Chondrocyte (in vitro differentiated cells): Measurements from ENCODE around the gene IWS1. TPM values are rescaled to one million over a fixed set of nuclear protein-coding genes. Genes with fewer than 3 reads are reported as not detected.
"Not testable (repeated sequence)": the region's sequence is repeated elsewhere in the genome, so short reads cannot be mapped to it uniquely, and the experiment has no call there.

Experiments used
- DNase-seq: peaks from one replicate; pipeline ENCODE4 v3.0.0; 2021; ENCODE audit warnings: mixed read lengths, low spot score
- H3K27ac Mint-ChIP-seq: one replicate; pipeline ENCODE4 v1.8.0; 2021; ENCODE audit warnings: mild to moderate bottlenecking, moderate library complexity, mixed read lengths; ENCODE audit not compliant: unreplicated experiment
- H3K27me3 Mint-ChIP-seq: 2 replicates; pipeline ENCODE4 v1.8.0; 2021; ENCODE audit warnings: low read depth, mixed read lengths
- H3K36me3 Mint-ChIP-seq: 2 replicates; pipeline ENCODE4 v1.8.0; 2021; ENCODE audit warnings: low read depth, mixed read lengths
- H3K4me1 Mint-ChIP-seq: 2 replicates; pipeline ENCODE4 v1.8.0; 2021; ENCODE audit warnings: low read depth, mild to moderate bottlenecking, mixed read lengths
- H3K4me3 Mint-ChIP-seq: one replicate; pipeline ENCODE4 v1.8.0; 2021; ENCODE audit warnings: mild to moderate bottlenecking, moderate library complexity, mixed read lengths; ENCODE audit not compliant: unreplicated experiment
- H3K9me3 Mint-ChIP-seq: 2 replicates; pipeline ENCODE4 v1.8.0; 2021; ENCODE audit warnings: low read depth, mixed read lengths
- total RNA-seq: library from RNA; stranded (reverse); gene quantifications from 3 replicates; pipeline ENCODE4 v1.2.1, GENCODE V29; 2021
- TF ChIP-seq, protein P1 (sequence below): fragments of 200-600 bp; sonication (generic); IDR thresholded peaks from 2 replicates; pipeline ENCODE4 v1.5.0; 2021; ENCODE audit warnings: antibody characterized with exemption, mild to moderate bottlenecking, moderate library complexity

Gene IWS1
- total RNA-seq, 1 donor from 2014 or later: 37.4 TPM

DNA sequence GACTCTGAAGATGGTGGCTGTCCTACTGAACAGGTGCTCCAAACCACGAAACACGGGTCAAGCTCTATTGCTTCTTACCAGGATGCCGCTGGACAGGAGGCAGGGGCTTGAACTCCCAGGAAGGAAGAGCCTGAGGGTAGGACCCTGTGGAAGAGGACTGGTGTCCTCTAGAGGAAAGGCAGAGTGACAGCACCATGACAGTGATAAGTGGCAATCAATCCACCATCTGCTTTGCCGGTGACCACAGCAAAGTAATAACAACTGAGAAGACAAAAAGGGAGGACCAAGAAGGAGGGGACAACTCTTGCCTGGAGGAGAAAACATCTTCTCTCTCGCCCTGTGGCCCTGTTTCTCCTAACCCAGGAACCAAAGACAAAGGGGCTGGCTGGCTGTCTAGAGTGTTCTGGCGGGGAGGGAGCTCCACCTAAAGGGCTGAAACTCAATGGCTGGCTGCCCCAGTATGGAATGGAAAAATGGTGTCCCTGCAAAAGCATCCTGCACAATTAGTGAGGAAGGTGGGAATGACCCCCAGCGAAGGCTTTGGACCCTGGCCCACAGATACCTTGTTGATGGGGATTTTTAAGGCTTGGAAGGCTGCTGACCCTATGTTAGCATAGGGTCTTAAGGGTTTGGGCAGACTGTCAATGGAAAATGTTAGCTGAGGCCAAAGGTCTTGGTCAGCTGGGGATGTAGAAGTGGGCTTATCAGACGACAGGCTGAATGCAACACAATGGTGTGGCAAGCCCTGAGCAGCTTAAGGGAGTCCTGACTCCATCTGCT lies 72.7 kb downstream of the IWS1 start:
- no peak for DNase-seq
- Mint-ChIP-seq H3K9me3 (no peaks in the 10 kb centered on the region), H3K4me3 (no peak overlapping the region), H3K27ac (no peak overlapping the region), H3K4me1 (peaks cover 12% of the 10 kb centered on the region), H3K36me3 (peaks cover 14% of the 10 kb centered on the region), H3K27me3 (no peaks in the 10 kb centered on the region)
- TF ChIP-seq, protein P1, sequence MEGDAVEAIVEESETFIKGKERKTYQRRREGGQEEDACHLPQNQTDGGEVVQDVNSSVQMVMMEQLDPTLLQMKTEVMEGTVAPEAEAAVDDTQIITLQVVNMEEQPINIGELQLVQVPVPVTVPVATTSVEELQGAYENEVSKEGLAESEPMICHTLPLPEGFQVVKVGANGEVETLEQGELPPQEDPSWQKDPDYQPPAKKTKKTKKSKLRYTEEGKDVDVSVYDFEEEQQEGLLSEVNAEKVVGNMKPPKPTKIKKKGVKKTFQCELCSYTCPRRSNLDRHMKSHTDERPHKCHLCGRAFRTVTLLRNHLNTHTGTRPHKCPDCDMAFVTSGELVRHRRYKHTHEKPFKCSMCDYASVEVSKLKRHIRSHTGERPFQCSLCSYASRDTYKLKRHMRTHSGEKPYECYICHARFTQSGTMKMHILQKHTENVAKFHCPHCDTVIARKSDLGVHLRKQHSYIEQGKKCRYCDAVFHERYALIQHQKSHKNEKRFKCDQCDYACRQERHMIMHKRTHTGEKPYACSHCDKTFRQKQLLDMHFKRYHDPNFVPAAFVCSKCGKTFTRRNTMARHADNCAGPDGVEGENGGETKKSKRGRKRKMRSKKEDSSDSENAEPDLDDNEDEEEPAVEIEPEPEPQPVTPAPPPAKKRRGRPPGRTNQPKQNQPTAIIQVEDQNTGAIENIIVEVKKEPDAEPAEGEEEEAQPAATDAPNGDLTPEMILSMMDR: peak; percentile 66

DNA sequence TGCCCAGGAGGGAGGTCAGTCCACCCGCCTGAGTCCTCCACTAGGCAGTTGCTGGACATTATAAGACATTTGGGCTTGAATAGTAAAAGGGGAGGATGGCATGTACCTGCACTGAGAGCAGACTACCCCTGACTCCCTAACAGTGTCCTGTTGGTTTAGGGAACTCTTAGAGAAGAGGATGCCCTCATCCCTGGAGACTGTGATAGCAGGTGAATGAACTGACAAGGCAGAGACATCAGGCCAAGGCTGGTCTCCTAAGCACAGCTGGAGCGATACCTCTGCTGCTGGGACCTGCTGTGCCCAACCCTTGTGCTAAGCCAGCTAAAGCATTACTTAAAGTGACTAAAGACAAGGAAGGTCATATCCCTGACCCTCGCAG lies 73.3 kb downstream of the IWS1 start:
- H3K36me3 Mint-ChIP-seq: peaks cover 14% of the 10 kb centered on the region
- H3K4me1 Mint-ChIP-seq: peaks cover 16% of the 10 kb centered on the region
- H3K4me3 Mint-ChIP-seq: no peak overlapping the region
- no peaks in the 10 kb centered on the region for H3K27me3 Mint-ChIP-seq
- TF ChIP-seq, protein P1: no peak
- DNase-seq: no peak
- H3K27ac Mint-ChIP-seq: no peak overlapping the region
- H3K9me3 Mint-ChIP-seq: no peaks in the 10 kb centered on the region

DNA sequence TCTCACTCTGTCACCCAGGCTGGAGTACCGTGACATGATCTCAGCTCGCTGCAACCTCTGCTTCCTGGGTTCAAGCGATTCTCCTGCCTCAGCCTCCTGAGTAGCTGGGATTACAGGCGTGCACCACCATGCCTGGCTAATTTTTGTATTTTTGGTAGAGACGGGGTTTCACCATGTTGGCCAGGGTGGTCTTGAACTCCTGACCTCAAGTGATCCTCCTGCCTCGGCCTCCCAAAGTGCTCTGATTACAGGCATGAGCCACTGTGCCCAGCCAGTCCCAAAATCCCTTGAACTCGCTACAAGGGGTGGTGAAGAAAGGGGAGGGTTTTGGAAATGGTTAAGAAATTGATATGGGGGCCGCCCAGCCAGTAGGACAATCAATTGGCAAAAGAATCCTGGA lies 73.9 kb downstream of the IWS1 start:
- H3K4me1 Mint-ChIP-seq: peaks cover 16% of the 10 kb centered on the region
- H3K4me3 Mint-ChIP-seq, H3K27me3 Mint-ChIP-seq, H3K27ac Mint-ChIP-seq, H3K9me3 Mint-ChIP-seq, DNase-seq: not testable (repeated sequence)
- peaks cover 12% of the 10 kb centered on the region for H3K36me3 Mint-ChIP-seq

DNA sequence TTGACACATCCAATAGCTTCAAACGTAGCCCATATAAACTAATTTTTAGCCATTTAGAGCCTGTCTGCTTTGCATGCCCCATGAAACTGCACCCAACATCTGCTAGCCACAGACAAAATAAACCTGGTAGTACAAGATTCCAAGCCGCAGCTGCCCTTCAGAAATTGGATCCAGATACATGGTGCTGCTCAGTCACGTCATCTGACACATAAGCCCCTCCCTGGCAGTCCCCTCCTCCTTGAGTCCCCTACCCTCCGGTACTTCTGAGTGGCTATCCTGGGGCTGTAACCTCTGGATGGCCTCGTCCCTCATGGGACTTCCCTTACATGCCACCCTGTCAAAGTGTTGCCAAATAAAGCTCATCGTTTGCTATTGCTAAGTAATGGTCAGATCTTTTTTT lies 74.3 kb downstream of the IWS1 start:
- no peak overlapping the region for H3K4me3 Mint-ChIP-seq

DNA sequence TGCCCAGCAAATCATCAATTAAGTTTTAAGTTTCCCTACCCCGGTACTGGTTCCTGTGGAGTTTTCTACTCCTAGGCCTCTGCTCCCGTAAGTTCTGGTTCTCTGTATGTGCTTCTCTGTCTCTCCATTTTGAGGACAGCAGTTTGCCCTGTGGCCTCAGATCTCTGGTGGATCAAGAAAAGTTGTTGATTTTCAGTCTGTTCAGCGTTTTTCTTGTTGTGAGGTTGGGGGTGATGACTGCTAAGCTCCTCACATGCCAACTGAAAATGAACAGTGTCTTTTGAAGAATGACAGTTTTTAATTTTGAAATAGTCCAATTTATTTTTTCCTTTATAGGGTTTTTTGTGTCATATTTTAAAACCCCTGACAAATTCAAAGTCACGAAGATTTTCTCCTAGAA lies 76.4 kb downstream of the IWS1 start:
- Mint-ChIP-seq H3K4me3 (no peak overlapping the region), H3K9me3 (peaks cover 4% of the 10 kb centered on the region), H3K27ac (no peak overlapping the region), H3K36me3 (peaks cover 15% of the 10 kb centered on the region), H3K4me1 (peaks cover 16% of the 10 kb centered on the region), H3K27me3 (no peaks in the 10 kb centered on the region)
- DNase-seq: no peak
- TF ChIP-seq, protein P1: no peak

More for the DNA sequence above, 74.3 kb downstream of the IWS1 start:
- no peak for DNase-seq
- TF ChIP-seq, protein P1: no peak
- no peaks in the 10 kb centered on the region for H3K27me3 Mint-ChIP-seq
- H3K27ac Mint-ChIP-seq: no peak overlapping the region
- H3K36me3 Mint-ChIP-seq: peaks cover 12% of the 10 kb centered on the region
- peaks cover 16% of the 10 kb centered on the region for H3K4me1 Mint-ChIP-seq
- H3K9me3 Mint-ChIP-seq: no peaks in the 10 kb centered on the region

DNA sequence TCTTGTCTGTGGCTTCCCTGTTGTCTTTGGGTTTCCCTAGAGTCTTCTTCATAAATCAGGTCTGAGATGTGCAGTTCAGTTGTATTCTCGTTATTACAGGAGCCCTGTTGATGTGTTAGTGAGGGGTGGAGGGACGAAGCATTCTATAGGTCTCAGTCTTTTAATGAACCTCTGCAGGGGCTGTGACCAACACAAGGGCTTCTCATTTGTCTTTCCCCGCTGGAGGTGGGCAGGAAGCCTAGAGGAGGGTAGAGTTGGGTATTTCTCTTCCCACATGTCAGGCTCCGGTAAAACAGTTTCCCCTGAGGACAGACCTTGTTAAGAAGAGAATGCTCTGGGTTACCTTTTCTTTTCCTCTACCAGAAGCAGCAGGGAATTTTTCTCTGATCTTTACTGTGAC lies 76.9 kb downstream of the IWS1 start:
- no peaks in the 10 kb centered on the region for H3K27me3 Mint-ChIP-seq
- DNase-seq: no peak
- H3K4me3 Mint-ChIP-seq: no peak overlapping the region
- TF ChIP-seq, protein P1: no peak
- H3K27ac Mint-ChIP-seq: no peak overlapping the region
- peaks cover 4% of the 10 kb centered on the region for H3K9me3 Mint-ChIP-seq
- H3K36me3 Mint-ChIP-seq: peaks cover 15% of the 10 kb centered on the region
- peaks cover 16% of the 10 kb centered on the region for H3K4me1 Mint-ChIP-seq
